Lower lobe of right lung (tissue), 2 donors: ENCODE measurements around the gene PPP3R2. TPM values are rescaled to one million over a fixed set of nuclear protein-coding genes. Genes with fewer than 3 reads are reported as not detected.

Experiments
- ATAC-seq, 2 donors: fragments of 200-7000 bp; cut with Tn5 transposase; one replicate each; pipeline ENCODE4 v1.9.1; 2020 to 2022; ENCODE audit warnings: mild to moderate bottlenecking in 2 of 2, moderate library complexity in 2 of 2
- DNase-seq: peaks from one replicate; pipeline ENCODE4 v3.0.0-alpha.2; 2020
- H3K27ac ChIP-seq: fragments of 200-600 bp; one replicate; pipeline ENCODE4 v1.8.0; 2022
- H3K27me3 ChIP-seq: fragments of 200-600 bp; one replicate; pipeline ENCODE4 v1.8.0; 2022; ENCODE audit warnings: low read depth
- H3K36me3 ChIP-seq: fragments of 200-600 bp; one replicate; pipeline ENCODE4 v1.8.0; 2022; ENCODE audit warnings: mild to moderate bottlenecking
- H3K4me1 ChIP-seq: fragments of 200-600 bp; one replicate; pipeline ENCODE4 v1.8.0; 2022
- H3K4me3 ChIP-seq: fragments of 200-600 bp; one replicate; pipeline ENCODE4 v1.8.0; 2022; ENCODE audit warnings: mild to moderate bottlenecking
- H3K9me3 ChIP-seq: fragments of 200-600 bp; one replicate; pipeline ENCODE4 v1.8.0; 2022
- CTCF ChIP-seq: fragments of 200-600 bp; IDR thresholded peaks from one replicate; pipeline ENCODE4 v1.8.0; 2022; ENCODE audit warnings: antibody characterized with exemption, mild to moderate bottlenecking
- intact Hi-C: fragments of 100-400 bp; cut with DNase I; formaldehyde crosslinking; loops from one replicate; pipeline ENCODE4 v1.11.0; 2022
- long read RNA-seq: library from polyadenylated mRNA; unstranded; transcript quantifications from one replicate; pipeline ENCODE4 v2.0.0, GENCODE V29; 2021
- total RNA-seq: library from RNA; stranded (reverse); fragmentation: NEBNext Ultra II Directional; extraction: Animal tissue kit (Norgen Biotek cat#: 25700); gene quantifications from one replicate; pipeline ENCODE4 v1.2.1, GENCODE V29; 2021
- donor health status: DM: no; HTN: yes; CAD: no; lungs with severe emphysema.

The PPP3R2 gene
- total RNA-seq, result not detected
- long read RNA-seq, result 0 reads

DNA sequence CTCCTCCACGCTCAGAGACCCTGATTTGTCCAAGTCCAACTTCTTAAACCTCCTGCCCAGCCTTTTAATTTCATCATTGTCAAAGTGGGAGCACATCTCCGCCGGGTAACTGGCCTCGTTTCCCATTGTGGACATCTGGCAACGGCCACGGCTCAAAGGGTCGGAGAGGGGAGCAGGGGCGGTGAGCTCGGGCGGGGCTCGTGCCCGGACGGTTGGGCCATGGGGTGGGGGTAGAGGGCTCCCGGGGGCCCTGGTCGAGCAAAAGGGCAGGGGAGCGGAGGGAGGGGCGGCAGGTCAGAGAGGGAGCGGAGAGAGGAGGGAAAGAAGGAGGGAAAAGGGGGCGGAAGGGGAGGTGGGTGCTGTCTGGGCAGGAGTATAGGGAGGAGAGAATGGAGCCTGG is at the start of gene PPP3R2:
TSS of gene PPP3R2 (minus strand) at position 174 of the 400 bp plus-strand sequence. CDS start at position 126, 48 bp downstream.
- DNase-seq, result no peak

DNA sequence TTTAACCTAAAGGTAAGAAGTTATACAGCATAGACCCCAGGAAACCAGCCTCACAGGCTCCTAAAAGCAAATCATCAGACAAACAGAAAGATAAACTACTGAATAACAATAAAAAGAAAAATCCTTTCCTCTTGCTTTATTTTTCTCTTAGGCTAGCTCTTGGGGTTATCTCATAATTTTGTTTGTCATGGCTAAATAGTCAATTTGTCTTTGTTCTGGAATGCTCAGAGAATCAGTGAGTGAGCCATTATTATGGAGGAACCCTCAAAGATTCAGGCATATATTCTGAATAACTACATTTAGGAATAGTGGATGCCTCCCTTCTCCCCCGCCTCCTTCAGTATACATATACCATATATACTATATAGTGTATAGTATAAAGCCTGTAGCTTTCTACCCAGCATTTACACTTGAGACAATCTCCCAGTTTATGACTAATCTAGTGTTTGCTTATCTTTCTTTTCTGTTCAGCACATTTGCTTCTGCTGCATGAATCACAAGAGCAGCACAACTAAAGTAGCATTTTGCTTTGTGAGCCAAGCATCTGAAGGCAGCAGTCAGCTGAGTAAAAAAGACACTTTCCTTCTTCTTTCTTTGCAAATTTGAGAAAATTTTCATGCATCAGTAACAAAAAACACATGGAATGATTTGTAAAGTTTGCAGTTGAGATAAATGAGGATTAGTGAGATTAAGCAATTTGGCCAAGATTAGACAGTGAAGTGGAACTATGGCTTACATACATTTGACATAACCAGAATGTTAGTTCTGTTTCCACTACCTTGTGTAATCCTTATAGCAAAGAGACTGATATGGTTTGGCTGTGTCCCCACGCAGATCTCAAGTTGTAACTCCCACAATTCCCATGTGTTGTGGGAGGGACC is 45.3 kb upstream of the PPP3R2 start:
- Histone ChIP-seq H3K36me3 (no peaks in the 10 kb centered on the region), H3K4me3 (no peak overlapping the region), H3K4me1 (no peaks in the 10 kb centered on the region), H3K27ac (no peak overlapping the region), H3K27me3 (no peaks in the 10 kb centered on the region), H3K9me3 (peaks cover 3% of the 10 kb centered on the region)
- DNase-seq, result no peak
- ATAC-seq, result no peak
- TF ChIP-seq CTCF, result no peak
- intact Hi-C loops, result no loop called here

More for the DNA sequence above, at the start of gene PPP3R2:
- no peaks in the 10 kb centered on the region for H3K4me1 ChIP-seq
- no peaks in the 10 kb centered on the region for H3K9me3 ChIP-seq
- no peak for TF ChIP-seq CTCF
- intact Hi-C loops, result no loop called here
- ATAC-seq, result no peak
- H3K4me3 ChIP-seq, result no peak within 1 kb of the TSS
- H3K36me3 ChIP-seq, result no peaks in the 10 kb centered on the region
- no peak within 1 kb of the TSS for H3K27ac ChIP-seq
- no peaks in the 10 kb centered on the region for H3K27me3 ChIP-seq

DNA sequence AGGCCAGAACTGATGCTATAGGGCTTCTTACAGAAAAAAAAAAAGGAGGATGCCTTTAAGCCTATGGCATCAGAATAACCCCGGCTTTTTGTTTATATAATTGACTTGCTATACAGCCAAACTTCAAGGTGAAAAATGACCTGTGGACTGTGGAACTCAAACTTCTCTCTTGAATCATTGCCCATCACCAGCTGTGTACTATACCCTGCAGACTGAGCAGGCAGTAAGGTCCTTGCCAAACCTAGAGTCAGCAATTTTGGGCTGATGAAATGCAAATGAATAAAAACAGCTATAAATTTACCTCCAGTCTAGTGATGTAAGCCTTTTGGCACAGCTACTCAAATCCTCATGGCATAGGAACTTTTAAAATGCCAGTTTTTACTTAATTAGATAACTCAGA is 44.5 kb upstream of the PPP3R2 start:
- Histone ChIP-seq H3K27me3 (no peaks in the 10 kb centered on the region), H3K4me1 (no peaks in the 10 kb centered on the region), H3K4me3 (no peak overlapping the region), H3K36me3 (no peaks in the 10 kb centered on the region), H3K9me3 (peaks cover 3% of the 10 kb centered on the region), H3K27ac (no peak overlapping the region)
- intact Hi-C loops, result no loop called here
- ATAC-seq (no peak), DNase-seq (no peak)
- no peak for TF ChIP-seq CTCF

- H3K9me3 ChIP-seq, result peaks cover 3% of the 10 kb centered on the region
- no peaks in the 10 kb centered on the region for H3K4me1 ChIP-seq
- TF ChIP-seq CTCF, result no peak
- H3K4me3 ChIP-seq, result no peak overlapping the region
- H3K27me3 ChIP-seq, result no peaks in the 10 kb centered on the region
- H3K27ac ChIP-seq, result no peak overlapping the region
- DNase-seq (no peak), ATAC-seq (no peak)
- H3K36me3 ChIP-seq, result no peaks in the 10 kb centered on the region
- intact Hi-C loops, result no loop called here
Observed at GRCh38 chr9:101636247-101636646, 41.5 kb upstream of the PPP3R2 start.

GRCh38 chr9:101635473-101635872 is 40.7 kb upstream of the PPP3R2 start:
- ATAC-seq (no peak), DNase-seq (no peak)
- Histone ChIP-seq H3K27me3 (no peaks in the 10 kb centered on the region), H3K4me1 (no peaks in the 10 kb centered on the region), H3K4me3 (no peak overlapping the region), H3K9me3 (peaks cover under 1% of the 10 kb centered on the region), H3K36me3 (no peaks in the 10 kb centered on the region), H3K27ac (no peak overlapping the region)
- TF ChIP-seq CTCF, result no peak
- intact Hi-C loops, result no loop called here
